ENCODE results near the gene PSMA6.

PSMA6 gene

GRCh38 chr14:35284506-35284905 lies 7.7 kb upstream of the PSMA6 start:
- H3K4me1 ChIP-seq (ENCODE audit: control insufficient read depth, insufficient read depth, low read length): no peaks in the 10 kb centered on the region
- H3K9ac ChIP-seq (ENCODE audit: low read depth, low read length): no peak overlapping the region
- H3K4me3 ChIP-seq (ENCODE audit: low read depth, low read length): no peak overlapping the region
- H3K27me3 ChIP-seq (ENCODE audit: control insufficient read depth, insufficient read depth, low read length): no peaks in the 10 kb centered on the region
- peaks cover 2% of the 10 kb centered on the region; the same call in 1 of the 2 replicates for H3K36me3 ChIP-seq (ENCODE audit: control insufficient read depth, insufficient read depth, low read length)
- no peaks in the 10 kb centered on the region for H3K9me3 ChIP-seq (ENCODE audit: control insufficient read depth, insufficient read depth, low read length)
- H3K27ac ChIP-seq (ENCODE audit: low read depth, low read length): no peak overlapping the region

- H3K27ac ChIP-seq (ENCODE audit: low read depth, low read length): no peak overlapping the region
- H3K4me1 ChIP-seq (ENCODE audit: control insufficient read depth, insufficient read depth, low read length): no peaks in the 10 kb centered on the region
- no peaks in the 10 kb centered on the region for H3K9me3 ChIP-seq (ENCODE audit: control insufficient read depth, insufficient read depth, low read length)
- H3K36me3 ChIP-seq (ENCODE audit: control insufficient read depth, insufficient read depth, low read length): peaks cover 2% of the 10 kb centered on the region; the same call in 1 of the 2 replicates
- H3K9ac ChIP-seq (ENCODE audit: low read depth, low read length): no peak overlapping the region
- H3K4me3 ChIP-seq (ENCODE audit: low read depth, low read length): no peak overlapping the region
- no peaks in the 10 kb centered on the region for H3K27me3 ChIP-seq (ENCODE audit: control insufficient read depth, insufficient read depth, low read length)
Observed at GRCh38 chr14:35285168-35286002, 6.8 kb upstream of the PSMA6 start.

GRCh38 chr14:35286003-35286600 lies 6.1 kb upstream of the PSMA6 start:
- Histone ChIP-seq H3K4me1 (ENCODE audit: control insufficient read depth, insufficient read depth, low read length) (no peaks in the 10 kb centered on the region), H3K27ac (ENCODE audit: low read depth, low read length) (no peak overlapping the region), H3K27me3 (ENCODE audit: control insufficient read depth, insufficient read depth, low read length) (no peaks in the 10 kb centered on the region), H3K9ac (ENCODE audit: low read depth, low read length) (no peak overlapping the region), H3K36me3 (ENCODE audit: control insufficient read depth, insufficient read depth, low read length) (peaks cover 2% of the 10 kb centered on the region; the same call in 1 of the 2 replicates), H3K4me3 (ENCODE audit: low read depth, low read length) (no peak overlapping the region), H3K9me3 (ENCODE audit: control insufficient read depth, insufficient read depth, low read length) (no peaks in the 10 kb centered on the region)

GRCh38 chr14:35286707-35287106 lies 5.5 kb upstream of the PSMA6 start:
- Histone ChIP-seq H3K27me3 (ENCODE audit: control insufficient read depth, insufficient read depth, low read length) (no peaks in the 10 kb centered on the region), H3K9ac (ENCODE audit: low read depth, low read length) (no peak overlapping the region), H3K27ac (ENCODE audit: low read depth, low read length) (no peak overlapping the region), H3K9me3 (ENCODE audit: control insufficient read depth, insufficient read depth, low read length) (no peaks in the 10 kb centered on the region), H3K4me1 (ENCODE audit: control insufficient read depth, insufficient read depth, low read length) (no peaks in the 10 kb centered on the region), H3K4me3 (ENCODE audit: low read depth, low read length) (no peak overlapping the region), H3K36me3 (ENCODE audit: control insufficient read depth, insufficient read depth, low read length) (peaks cover 2% of the 10 kb centered on the region; the same call in 1 of the 2 replicates)

GRCh38 chr14:35287431-35288013 lies 4.7 kb upstream of the PSMA6 start:
- Histone ChIP-seq H3K27me3 (ENCODE audit: control insufficient read depth, insufficient read depth, low read length) (no peaks in the 10 kb centered on the region), H3K9me3 (ENCODE audit: control insufficient read depth, insufficient read depth, low read length) (no peaks in the 10 kb centered on the region), H3K27ac (ENCODE audit: low read depth, low read length) (no peak overlapping the region), H3K4me3 (ENCODE audit: low read depth, low read length) (no peak overlapping the region), H3K36me3 (ENCODE audit: control insufficient read depth, insufficient read depth, low read length) (peaks cover under 1% of the 10 kb centered on the region; the same call in 1 of the 2 replicates), H3K9ac (ENCODE audit: low read depth, low read length) (no peak overlapping the region), H3K4me1 (ENCODE audit: control insufficient read depth, insufficient read depth, low read length) (no peaks in the 10 kb centered on the region)

- Histone ChIP-seq H3K36me3 (ENCODE audit: control insufficient read depth, insufficient read depth, low read length) (peaks cover 5% of the 10 kb centered on the region; the same call in 1 of the 2 replicates), H3K27me3 (ENCODE audit: control insufficient read depth, insufficient read depth, low read length) (no peaks in the 10 kb centered on the region), H3K9me3 (ENCODE audit: control insufficient read depth, insufficient read depth, low read length) (no peaks in the 10 kb centered on the region), H3K4me1 (ENCODE audit: control insufficient read depth, insufficient read depth, low read length) (peaks cover 3% of the 10 kb centered on the region; the same call in 1 of the 2 replicates), H3K9ac (ENCODE audit: low read depth, low read length) (no peak overlapping the region), H3K4me3 (ENCODE audit: low read depth, low read length) (no peak overlapping the region), H3K27ac (ENCODE audit: low read depth, low read length) (no peak overlapping the region)
Observed at GRCh38 chr14:35289623-35290022, 2.6 kb upstream of the PSMA6 start.

GRCh38 chr14:35292770-35293561 lies 784 bp downstream of the PSMA6 start:
- Histone ChIP-seq H3K27me3 (ENCODE audit: control insufficient read depth, insufficient read depth, low read length) (no peaks in the 10 kb centered on the region), H3K4me3 (ENCODE audit: low read depth, low read length) (peak overlapping the region; percentile 94), H3K27ac (ENCODE audit: low read depth, low read length) (peak overlapping the region; percentile 95), H3K36me3 (ENCODE audit: control insufficient read depth, insufficient read depth, low read length) (peaks cover 5% of the 10 kb centered on the region; the same call in 1 of the 2 replicates), H3K4me1 (ENCODE audit: control insufficient read depth, insufficient read depth, low read length) (peaks cover 10% of the 10 kb centered on the region; the same call in 1 of the 2 replicates), H3K9me3 (ENCODE audit: control insufficient read depth, insufficient read depth, low read length) (no peaks in the 10 kb centered on the region), H3K9ac (ENCODE audit: low read depth, low read length) (peak overlapping the region; percentile 95)

- no peaks in the 10 kb centered on the region for H3K27me3 ChIP-seq (ENCODE audit: control insufficient read depth, insufficient read depth, low read length)
- H3K4me1 ChIP-seq (ENCODE audit: control insufficient read depth, insufficient read depth, low read length): peaks cover 10% of the 10 kb centered on the region; the same call in 1 of the 2 replicates
- H3K27ac ChIP-seq (ENCODE audit: low read depth, low read length): no peak overlapping the region
- H3K9me3 ChIP-seq (ENCODE audit: control insufficient read depth, insufficient read depth, low read length): no peaks in the 10 kb centered on the region
- H3K4me3 ChIP-seq (ENCODE audit: low read depth, low read length): no peak overlapping the region
- H3K9ac ChIP-seq (ENCODE audit: low read depth, low read length): no peak overlapping the region
- peaks cover 5% of the 10 kb centered on the region; the same call in 1 of the 2 replicates for H3K36me3 ChIP-seq (ENCODE audit: control insufficient read depth, insufficient read depth, low read length)
Observed at GRCh38 chr14:35295845-35296161, 3.6 kb downstream of the PSMA6 start.

- H3K36me3 ChIP-seq (ENCODE audit: control insufficient read depth, insufficient read depth, low read length): peaks cover 5% of the 10 kb centered on the region; the same call in 1 of the 2 replicates
- H3K4me3 ChIP-seq (ENCODE audit: low read depth, low read length): no peak overlapping the region
- no peaks in the 10 kb centered on the region for H3K9me3 ChIP-seq (ENCODE audit: control insufficient read depth, insufficient read depth, low read length)
- no peak overlapping the region for H3K27ac ChIP-seq (ENCODE audit: low read depth, low read length)
- H3K9ac ChIP-seq (ENCODE audit: low read depth, low read length): no peak overlapping the region
- peaks cover 10% of the 10 kb centered on the region; the same call in 1 of the 2 replicates for H3K4me1 ChIP-seq (ENCODE audit: control insufficient read depth, insufficient read depth, low read length)
- H3K27me3 ChIP-seq (ENCODE audit: control insufficient read depth, insufficient read depth, low read length): no peaks in the 10 kb centered on the region
Observed at GRCh38 chr14:35296545-35296944, 4.4 kb downstream of the PSMA6 start.

- Histone ChIP-seq H3K27me3 (ENCODE audit: control insufficient read depth, insufficient read depth, low read length) (no peaks in the 10 kb centered on the region), H3K4me1 (ENCODE audit: control insufficient read depth, insufficient read depth, low read length) (peaks cover 10% of the 10 kb centered on the region; the same call in 1 of the 2 replicates), H3K9me3 (ENCODE audit: control insufficient read depth, insufficient read depth, low read length) (no peaks in the 10 kb centered on the region), H3K4me3 (ENCODE audit: low read depth, low read length) (no peak overlapping the region), H3K27ac (ENCODE audit: low read depth, low read length) (no peak overlapping the region), H3K36me3 (ENCODE audit: control insufficient read depth, insufficient read depth, low read length) (peaks cover 5% of the 10 kb centered on the region; the same call in 1 of the 2 replicates), H3K9ac (ENCODE audit: low read depth, low read length) (no peak overlapping the region)
Observed at GRCh38 chr14:35297706-35298105, 5.5 kb downstream of the PSMA6 start.
